Liver (tissue), 9 donors: Measurements from ENCODE around the gene RAP1B. TPM values are rescaled to one million over a fixed set of nuclear protein-coding genes. Genes with fewer than 3 reads are reported as not detected.

Source experiments
- DNase-seq: peaks from one replicate; pipeline ENCODE4 v3.0.0-alpha.2; 2017; ENCODE audit warnings: low spot score
- H3K27ac ChIP-seq, 2 donors: one replicate each; pipeline ENCODE4 v1.7.0; 2013; ENCODE audit warnings: inconsistent platforms in 2 of 2, low read length in 2 of 2, control low read depth in 1 of 2, low read depth in 1 of 2, mild to moderate bottlenecking in 1 of 2
- H3K27me3 ChIP-seq, 4 donors: one replicate each; pipeline versions ENCODE4 v1.6.1 to v1.7.0; 2013; ENCODE audit warnings: low read length in 3 of 4, inconsistent platforms in 1 of 4, mild to moderate bottlenecking in 1 of 4, moderate library complexity in 1 of 4; ENCODE audit not compliant: control insufficient read depth in 4 of 4, insufficient read depth in 4 of 4
- H3K36me3 ChIP-seq, 4 donors: one replicate each; pipeline versions ENCODE4 v1.6.1 to v1.7.0; 2013; ENCODE audit warnings: low read length in 3 of 4, mild to moderate bottlenecking in 3 of 4, low read depth in 1 of 4, moderate library complexity in 1 of 4; ENCODE audit not compliant: control insufficient read depth in 4 of 4, insufficient read depth in 3 of 4
- H3K4me1 ChIP-seq, 4 donors: one replicate each; pipeline versions ENCODE4 v1.6.1 to v1.7.0; 2013; ENCODE audit warnings: low read length in 3 of 4, mild to moderate bottlenecking in 3 of 4, moderate library complexity in 1 of 4; ENCODE audit not compliant: control insufficient read depth in 4 of 4, insufficient read depth in 4 of 4
- H3K4me3 ChIP-seq, 3 donors: one replicate each; pipeline versions ENCODE4 v1.6.1 to v1.7.0; 2013; ENCODE audit warnings: low read length in 3 of 3, control low read depth in 1 of 3, low read depth in 1 of 3, mild to moderate bottlenecking in 1 of 3
- H3K9ac ChIP-seq, 2 donors: one replicate each; pipeline ENCODE4 v1.7.0; 2013; ENCODE audit warnings: low read length in 2 of 2, mild to moderate bottlenecking in 2 of 2, moderate library complexity in 2 of 2, control low read depth in 1 of 2, low read depth in 1 of 2
- H3K9me3 ChIP-seq, 4 donors: one replicate each; pipeline versions ENCODE4 v1.6.1 to v1.7.0; 2013; ENCODE audit warnings: low read length in 3 of 4; ENCODE audit not compliant: control insufficient read depth in 4 of 4
- CTCF ChIP-seq: fragments of 150-350 bp; IDR thresholded peaks from 2 replicates; pipeline ENCODE4 v1.5.1; 2017; ENCODE audit warnings: improper control_type of control experiment, low read depth, low read length; ENCODE audit not compliant: missing input control
- EGR1 ChIP-seq, 2 donors: IDR thresholded peaks; 2 replicates each; pipeline ENCODE4 v1.6.1; 2016 to 2018; ENCODE audit warnings: antibody characterized with exemption in 2 of 2, low read depth in 2 of 2
- GABPA ChIP-seq, 2 donors: IDR thresholded peaks in 1 of 2; conservative IDR thresholded peaks in 1 of 2; 2 replicates each; pipeline ENCODE4 v1.6.1; 2016; ENCODE audit warnings: antibody characterized with exemption in 2 of 2, mild to moderate bottlenecking in 1 of 2, moderate library complexity in 1 of 2
- HNF4A ChIP-seq, 2 donors: conservative IDR thresholded peaks; 2 replicates each; pipeline ENCODE4 v1.6.1; 2016; ENCODE audit warnings: antibody characterized with exemption in 2 of 2, mild to moderate bottlenecking in 2 of 2
- HNF4G ChIP-seq: IDR thresholded peaks from 2 replicates; pipeline ENCODE4 v1.6.1; 2016; ENCODE audit warnings: antibody characterized with exemption
- NR2F2 ChIP-seq: IDR thresholded peaks from 2 replicates; pipeline ENCODE4 v1.6.1; 2016; ENCODE audit warnings: antibody characterized with exemption
- RAD21 ChIP-seq, 2 donors: IDR thresholded peaks; 2 replicates each; pipeline ENCODE4 v1.6.1; 2016; ENCODE audit warnings: antibody characterized with exemption in 2 of 2, mild to moderate bottlenecking in 2 of 2
- REST ChIP-seq: IDR thresholded peaks from 2 replicates; pipeline ENCODE4 v1.6.1; 2016; ENCODE audit warnings: antibody characterized with exemption, mild to moderate bottlenecking
- RXRA ChIP-seq, 2 donors: IDR thresholded peaks; 2 replicates each; pipeline ENCODE4 v1.6.1; 2017 to 2018; ENCODE audit warnings: antibody characterized with exemption in 2 of 2, mild to moderate bottlenecking in 1 of 2
- SP1 ChIP-seq: IDR thresholded peaks from 2 replicates; pipeline ENCODE4 v1.6.1; 2018; ENCODE audit warnings: antibody characterized with exemption, mild to moderate bottlenecking
- TAF1 ChIP-seq: conservative IDR thresholded peaks from 2 replicates; pipeline ENCODE4 v1.6.1; 2016; ENCODE audit warnings: antibody characterized with exemption, mild to moderate bottlenecking
- YY1 ChIP-seq: IDR thresholded peaks from 2 replicates; pipeline ENCODE4 v1.6.1; 2016; ENCODE audit warnings: antibody characterized with exemption, mild to moderate bottlenecking
- WGBS: extraction: QIAGEN DNeasy Blood & Tissue Kit; methylation state at CpG from one replicate; pipeline ENCODE4 v1.1.7; 2013; 5-methylcytosine and 5-hydroxymethylcytosine counted together
- polyA plus RNA-seq, 2 donors: library from polyadenylated mRNA; stranded (reverse) in 1 of 2; unstranded in 1 of 2; fragments of 200-250 nt in 1 of 2; fragments of >200 nt in 1 of 2; fragmentation: Nextera tagmentation in 1 of 2; extraction: Ambion mirVana in 1 of 2; gene quantifications; one replicate each; pipeline versions ENCODE4 v1.2.1 to v1.2.3, GENCODE V29; 2013 to 2015
- total RNA-seq, 2 donors: library from RNA; depleted of rRNA; stranded (reverse); fragments of >200 nt; gene quantifications; one replicate each; pipeline ENCODE4 v1.2.3, GENCODE V29; 2014
- TF ChIP-seq, protein P1 (sequence below): IDR thresholded peaks from 2 replicates; pipeline ENCODE4 v1.6.1; 2016; ENCODE audit warnings: antibody characterized with exemption
- TF ChIP-seq, protein P2 (sequence below): IDR thresholded peaks from 2 replicates; pipeline ENCODE4 v1.6.1; 2016; ENCODE audit warnings: antibody characterized with exemption
- donor health status: healthy.
- donor health status: healthy.
- donor health status: healthy.
- donor health status: healthy.
- donor health status: healthy.

Gene RAP1B
- total and polyA plus RNA-seq, 4 donors: 56.2 to 123 (median 72.4) TPM

DNA sequence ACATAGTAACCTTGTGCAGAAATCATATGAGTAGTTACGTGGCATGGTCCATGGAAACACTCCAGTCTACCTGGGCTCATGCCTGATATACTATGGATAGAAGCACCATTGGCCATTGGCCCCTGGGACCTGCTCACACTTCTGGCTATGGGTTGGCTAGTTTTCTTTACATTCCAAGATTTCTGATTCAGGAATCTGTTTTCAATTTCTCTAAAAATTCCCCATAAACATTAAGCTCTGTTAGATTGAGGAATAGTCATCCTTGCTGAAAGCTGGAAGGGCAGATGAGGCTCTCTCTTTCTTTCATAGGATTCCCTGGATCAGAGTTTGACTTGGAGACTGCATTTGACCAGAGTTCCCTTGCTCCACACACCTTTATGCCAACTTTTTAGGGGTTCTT is 37.3 kb upstream of the RAP1B start:
- DNase-seq: no peak
- WGBS: 100% methylated on average over 1 of the region's 1 CpG
- Histone ChIP-seq H3K4me3 (no peak overlapping the region), H3K9me3 (no peaks in the 10 kb centered on the region), H3K36me3 (no peaks in the 10 kb centered on the region), H3K27ac (no peak overlapping the region), H3K9ac (no peak overlapping the region), H3K27me3 (no peaks in the 10 kb centered on the region), H3K4me1 (no peaks in the 10 kb centered on the region)
- TF ChIP-seq, protein P1, sequence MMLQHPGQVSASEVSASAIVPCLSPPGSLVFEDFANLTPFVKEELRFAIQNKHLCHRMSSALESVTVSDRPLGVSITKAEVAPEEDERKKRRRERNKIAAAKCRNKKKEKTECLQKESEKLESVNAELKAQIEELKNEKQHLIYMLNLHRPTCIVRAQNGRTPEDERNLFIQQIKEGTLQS: no peak
- TF ChIP-seq CTCF (no peak), TAF1 (no peak), NR2F2 (no peak), RAD21 (IDR thresholded peaks at IDR 0.05) (no peak)

GRCh38 chr12:68577949-68578348 is 32.8 kb upstream of the RAP1B start:
- no peak overlapping the region for H3K27ac ChIP-seq
- no peak overlapping the region for H3K9ac ChIP-seq
- no peaks in the 10 kb centered on the region for H3K36me3 ChIP-seq
- H3K4me3 ChIP-seq: no peak overlapping the region
- no peak for TF ChIP-seq YY1
- TF ChIP-seq RXRA (IDR thresholded peaks at IDR 0.05): no peak
- TF ChIP-seq EGR1 (IDR thresholded peaks at IDR 0.05; ENCODE audit: low read depth in 2 of 2): no peak
- TF ChIP-seq GABPA (IDR thresholded peaks at IDR 0.05 in 1 of 2, conservative IDR thresholded peaks at IDR 0.05 in 1 of 2): no peak
- no peak for TF ChIP-seq HNF4G
- TF ChIP-seq REST: no peak
- H3K27me3 ChIP-seq: no peaks in the 10 kb centered on the region
- no peaks in the 10 kb centered on the region for H3K4me1 ChIP-seq
- DNase-seq: no peak
- no peaks in the 10 kb centered on the region for H3K9me3 ChIP-seq
- 60% methylated on average over 1 of the region's 1 CpG for WGBS

GRCh38 chr12:68578765-68579164 is 31.9 kb upstream of the RAP1B start:
- 84% methylated on average over 6 of the region's 6 CpGs for WGBS
- no peak overlapping the region for H3K9ac ChIP-seq
- H3K27ac ChIP-seq: no peak overlapping the region
- H3K36me3 ChIP-seq: no peaks in the 10 kb centered on the region
- no peaks in the 10 kb centered on the region for H3K9me3 ChIP-seq
- H3K4me1 ChIP-seq: no peaks in the 10 kb centered on the region
- DNase-seq: no peak
- no peaks in the 10 kb centered on the region for H3K27me3 ChIP-seq
- H3K4me3 ChIP-seq: no peak overlapping the region
- TF ChIP-seq REST (no peak), CTCF (no peak), GABPA (IDR thresholded peaks at IDR 0.05 in 1 of 2, conservative IDR thresholded peaks at IDR 0.05 in 1 of 2) (no peak), NR2F2 (no peak), SP1 (no peak), HNF4A (conservative IDR thresholded peaks at IDR 0.05) (no peak), YY1 (no peak)
- TF ChIP-seq, protein P2, sequence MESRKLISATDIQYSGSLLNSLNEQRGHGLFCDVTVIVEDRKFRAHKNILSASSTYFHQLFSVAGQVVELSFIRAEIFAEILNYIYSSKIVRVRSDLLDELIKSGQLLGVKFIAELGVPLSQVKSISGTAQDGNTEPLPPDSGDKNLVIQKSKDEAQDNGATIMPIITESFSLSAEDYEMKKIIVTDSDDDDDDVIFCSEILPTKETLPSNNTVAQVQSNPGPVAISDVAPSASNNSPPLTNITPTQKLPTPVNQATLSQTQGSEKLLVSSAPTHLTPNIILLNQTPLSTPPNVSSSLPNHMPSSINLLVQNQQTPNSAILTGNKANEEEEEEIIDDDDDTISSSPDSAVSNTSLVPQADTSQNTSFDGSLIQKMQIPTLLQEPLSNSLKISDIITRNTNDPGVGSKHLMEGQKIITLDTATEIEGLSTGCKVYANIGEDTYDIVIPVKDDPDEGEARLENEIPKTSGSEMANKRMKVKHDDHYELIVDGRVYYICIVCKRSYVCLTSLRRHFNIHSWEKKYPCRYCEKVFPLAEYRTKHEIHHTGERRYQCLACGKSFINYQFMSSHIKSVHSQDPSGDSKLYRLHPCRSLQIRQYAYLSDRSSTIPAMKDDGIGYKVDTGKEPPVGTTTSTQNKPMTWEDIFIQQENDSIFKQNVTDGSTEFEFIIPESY: no peak
